Limb (tissue), 2 donors: ENCODE data around the gene ADAMTS12.

Experiments
- DNase-seq, 2 donors: peaks; one replicate each; pipeline ENCODE4 v3.0.0-alpha.2; 2016; ENCODE audit errors: extremely low spot score in 2 of 2

Gene ADAMTS12, protein sequence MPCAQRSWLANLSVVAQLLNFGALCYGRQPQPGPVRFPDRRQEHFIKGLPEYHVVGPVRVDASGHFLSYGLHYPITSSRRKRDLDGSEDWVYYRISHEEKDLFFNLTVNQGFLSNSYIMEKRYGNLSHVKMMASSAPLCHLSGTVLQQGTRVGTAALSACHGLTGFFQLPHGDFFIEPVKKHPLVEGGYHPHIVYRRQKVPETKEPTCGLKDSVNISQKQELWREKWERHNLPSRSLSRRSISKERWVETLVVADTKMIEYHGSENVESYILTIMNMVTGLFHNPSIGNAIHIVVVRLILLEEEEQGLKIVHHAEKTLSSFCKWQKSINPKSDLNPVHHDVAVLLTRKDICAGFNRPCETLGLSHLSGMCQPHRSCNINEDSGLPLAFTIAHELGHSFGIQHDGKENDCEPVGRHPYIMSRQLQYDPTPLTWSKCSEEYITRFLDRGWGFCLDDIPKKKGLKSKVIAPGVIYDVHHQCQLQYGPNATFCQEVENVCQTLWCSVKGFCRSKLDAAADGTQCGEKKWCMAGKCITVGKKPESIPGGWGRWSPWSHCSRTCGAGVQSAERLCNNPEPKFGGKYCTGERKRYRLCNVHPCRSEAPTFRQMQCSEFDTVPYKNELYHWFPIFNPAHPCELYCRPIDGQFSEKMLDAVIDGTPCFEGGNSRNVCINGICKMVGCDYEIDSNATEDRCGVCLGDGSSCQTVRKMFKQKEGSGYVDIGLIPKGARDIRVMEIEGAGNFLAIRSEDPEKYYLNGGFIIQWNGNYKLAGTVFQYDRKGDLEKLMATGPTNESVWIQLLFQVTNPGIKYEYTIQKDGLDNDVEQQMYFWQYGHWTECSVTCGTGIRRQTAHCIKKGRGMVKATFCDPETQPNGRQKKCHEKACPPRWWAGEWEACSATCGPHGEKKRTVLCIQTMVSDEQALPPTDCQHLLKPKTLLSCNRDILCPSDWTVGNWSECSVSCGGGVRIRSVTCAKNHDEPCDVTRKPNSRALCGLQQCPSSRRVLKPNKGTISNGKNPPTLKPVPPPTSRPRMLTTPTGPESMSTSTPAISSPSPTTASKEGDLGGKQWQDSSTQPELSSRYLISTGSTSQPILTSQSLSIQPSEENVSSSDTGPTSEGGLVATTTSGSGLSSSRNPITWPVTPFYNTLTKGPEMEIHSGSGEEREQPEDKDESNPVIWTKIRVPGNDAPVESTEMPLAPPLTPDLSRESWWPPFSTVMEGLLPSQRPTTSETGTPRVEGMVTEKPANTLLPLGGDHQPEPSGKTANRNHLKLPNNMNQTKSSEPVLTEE (N-terminal part only)

DNA sequence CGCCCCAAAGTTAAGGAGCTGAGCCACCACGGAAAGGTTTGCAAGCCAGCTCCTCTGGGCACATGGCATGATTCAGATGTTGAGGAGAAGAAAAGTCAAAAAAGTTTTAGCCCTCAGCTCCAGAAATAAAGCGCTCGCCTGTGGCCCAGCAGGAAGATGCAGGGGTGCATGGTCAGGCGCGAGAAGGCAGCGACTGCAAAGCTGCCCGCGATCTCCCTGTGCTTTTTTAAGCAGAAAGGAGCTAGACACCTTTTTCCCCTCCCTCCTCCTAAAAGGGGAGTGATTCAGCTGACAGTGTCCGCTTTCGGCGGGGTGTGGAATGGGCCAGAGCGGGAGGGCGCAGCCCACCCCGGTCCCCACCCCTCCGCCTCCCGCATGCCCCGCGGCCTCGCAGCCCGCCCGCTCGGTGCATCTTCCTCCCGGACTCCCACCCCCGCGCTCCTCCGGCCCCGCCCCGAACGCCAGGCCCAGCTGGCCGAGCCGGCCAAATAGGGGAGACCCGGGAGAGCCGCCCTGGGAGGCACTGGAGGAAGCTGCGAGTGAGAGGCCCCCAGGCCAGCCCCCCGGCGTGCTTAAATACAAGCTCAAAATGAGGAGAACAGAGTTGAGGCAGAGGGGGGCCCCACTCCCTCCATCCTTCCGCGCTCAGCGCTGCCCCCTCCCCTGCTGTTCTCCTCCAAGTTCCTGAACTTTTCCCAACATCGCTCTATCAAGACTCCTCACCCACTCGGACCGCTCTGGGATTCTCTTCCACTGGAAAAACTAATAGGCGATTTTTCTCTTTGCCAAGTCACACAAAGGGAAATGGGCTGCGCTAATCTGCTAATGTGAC, at the start of gene ADAMTS12:
ADAMTS12 (minus strand) TSS at position 203 of the 832 bp plus-strand sequence; CDS start at position 69, 134 bp downstream.
- peak; percentile 77 to 84 for DNase-seq

DNA sequence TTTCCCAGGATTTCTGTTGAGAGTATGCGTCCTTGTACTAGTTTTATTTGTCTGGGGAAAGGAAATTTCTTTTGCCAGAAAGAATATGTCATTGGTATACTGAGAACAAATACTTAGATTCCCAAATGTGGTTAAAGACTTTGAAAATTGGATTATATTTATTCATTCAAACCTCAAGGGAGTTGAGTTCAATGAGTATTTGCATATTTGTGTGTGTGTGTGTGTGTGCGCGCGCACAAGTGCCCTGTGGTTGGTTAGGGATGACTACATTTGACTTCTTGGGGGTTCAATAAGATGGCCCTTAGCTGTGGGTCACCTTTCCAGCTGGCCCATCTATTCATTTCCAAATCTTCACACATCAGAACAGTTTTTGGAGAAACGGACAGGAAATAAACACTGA, 49.3 kb upstream of the ADAMTS12 start:
- DNase-seq = no peak

DNA sequence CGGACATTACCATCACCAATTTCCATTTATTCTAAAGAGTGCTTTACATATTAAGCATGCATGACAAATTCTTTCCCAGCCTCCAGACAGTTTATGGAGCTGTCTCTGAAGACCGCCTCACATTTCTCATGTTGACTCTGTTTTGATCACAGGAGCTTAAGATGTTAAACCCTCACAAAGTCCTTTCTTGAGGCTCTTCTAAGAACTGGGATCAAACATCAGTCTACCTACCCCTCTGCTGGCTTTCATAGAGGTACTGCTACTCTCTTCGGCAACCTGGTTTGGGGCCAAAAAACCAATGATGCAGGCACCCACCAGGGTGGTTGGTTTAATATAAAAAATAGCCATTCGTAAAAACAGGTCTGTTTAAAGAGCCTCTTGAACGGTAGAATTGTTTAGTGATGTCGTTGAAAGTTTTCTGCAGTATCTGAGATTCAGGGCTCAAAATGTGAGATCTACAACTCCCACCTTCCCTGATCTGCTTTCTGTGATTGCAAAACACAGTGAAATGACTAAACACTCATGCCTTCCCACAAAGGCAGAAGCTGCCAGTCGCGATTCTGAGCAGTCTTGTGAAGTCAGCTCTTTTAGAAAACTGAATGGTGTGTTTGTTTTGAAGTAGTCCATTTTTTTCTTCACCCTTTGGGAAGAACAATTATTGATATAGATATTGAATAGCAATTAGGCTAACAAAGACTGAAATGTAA, 47.9 kb upstream of the ADAMTS12 start:
- DNase-seq = no peak

DNA sequence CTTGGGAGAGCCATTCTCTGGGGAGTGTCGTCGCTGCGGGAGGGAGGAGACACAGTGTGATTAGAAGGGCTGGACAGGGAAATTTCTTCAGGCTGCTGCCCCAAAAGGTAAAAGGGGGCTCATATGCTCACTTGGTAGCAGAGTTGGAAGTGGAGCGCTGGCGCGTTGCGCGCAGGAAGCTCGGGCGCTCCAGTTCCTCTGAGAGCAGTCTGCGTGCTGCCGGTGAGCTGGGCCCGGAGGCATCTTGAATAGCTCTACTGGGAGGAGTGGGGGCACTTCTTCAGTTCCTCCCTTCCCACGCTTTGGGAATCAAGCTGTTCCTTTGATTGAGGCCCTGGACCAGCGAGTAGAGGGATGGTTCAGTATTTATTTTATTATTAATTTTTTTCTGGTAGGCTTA, 47.1 kb upstream of the ADAMTS12 start:
- DNase-seq = peak in 1 of 2 donors; percentile 29

DNA sequence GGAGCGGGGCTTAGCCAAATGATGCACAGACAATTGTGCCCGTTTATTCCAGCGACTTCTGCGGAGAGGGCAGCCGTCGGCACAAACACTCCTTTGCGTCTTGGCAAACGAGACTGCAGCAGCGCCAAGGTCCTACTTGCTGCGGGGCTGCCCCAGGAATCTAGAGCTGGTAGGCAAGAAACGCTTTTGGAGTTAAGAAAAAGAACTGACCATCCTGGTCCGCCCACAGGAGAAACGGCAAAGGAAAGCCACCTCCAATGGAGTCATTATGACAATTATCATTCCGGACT, 46.7 kb upstream of the ADAMTS12 start:
- DNase-seq = no peak

DNA sequence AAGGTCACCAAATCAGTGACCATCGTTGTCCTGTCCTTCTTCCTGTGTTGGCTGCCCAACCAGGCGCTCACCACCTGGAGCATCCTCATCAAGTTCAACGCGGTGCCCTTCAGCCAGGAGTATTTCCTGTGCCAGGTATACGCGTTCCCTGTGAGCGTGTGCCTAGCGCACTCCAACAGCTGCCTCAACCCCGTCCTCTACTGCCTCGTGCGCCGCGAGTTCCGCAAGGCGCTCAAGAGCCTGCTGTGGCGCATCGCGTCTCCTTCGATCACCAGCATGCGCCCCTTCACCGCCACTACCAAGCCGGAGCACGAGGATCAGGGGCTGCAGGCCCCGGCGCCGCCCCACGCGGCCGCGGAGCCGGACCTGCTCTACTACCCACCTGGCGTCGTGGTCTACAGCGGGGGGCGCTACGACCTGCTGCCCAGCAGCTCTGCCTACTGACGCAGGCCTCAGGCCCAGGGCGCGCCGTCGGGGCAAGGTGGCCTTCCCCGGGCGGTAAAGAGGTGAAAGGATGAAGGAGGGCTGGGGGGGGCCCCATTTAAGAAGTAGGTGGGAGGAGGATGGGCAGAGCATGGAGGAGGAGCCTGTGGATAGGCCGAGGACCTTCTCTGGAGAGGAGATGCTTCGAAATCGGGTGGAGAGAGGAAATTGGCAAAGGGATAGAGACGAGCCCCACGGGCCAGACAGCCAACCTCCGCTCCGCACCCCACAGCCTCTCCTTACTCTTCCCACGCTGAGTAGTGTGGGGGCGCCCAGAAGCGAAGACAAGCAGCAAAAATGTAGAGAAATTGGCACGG, 46.1 kb upstream of the ADAMTS12 start:
- DNase-seq = peak in 1 of 2 donors; percentile 26

DNA sequence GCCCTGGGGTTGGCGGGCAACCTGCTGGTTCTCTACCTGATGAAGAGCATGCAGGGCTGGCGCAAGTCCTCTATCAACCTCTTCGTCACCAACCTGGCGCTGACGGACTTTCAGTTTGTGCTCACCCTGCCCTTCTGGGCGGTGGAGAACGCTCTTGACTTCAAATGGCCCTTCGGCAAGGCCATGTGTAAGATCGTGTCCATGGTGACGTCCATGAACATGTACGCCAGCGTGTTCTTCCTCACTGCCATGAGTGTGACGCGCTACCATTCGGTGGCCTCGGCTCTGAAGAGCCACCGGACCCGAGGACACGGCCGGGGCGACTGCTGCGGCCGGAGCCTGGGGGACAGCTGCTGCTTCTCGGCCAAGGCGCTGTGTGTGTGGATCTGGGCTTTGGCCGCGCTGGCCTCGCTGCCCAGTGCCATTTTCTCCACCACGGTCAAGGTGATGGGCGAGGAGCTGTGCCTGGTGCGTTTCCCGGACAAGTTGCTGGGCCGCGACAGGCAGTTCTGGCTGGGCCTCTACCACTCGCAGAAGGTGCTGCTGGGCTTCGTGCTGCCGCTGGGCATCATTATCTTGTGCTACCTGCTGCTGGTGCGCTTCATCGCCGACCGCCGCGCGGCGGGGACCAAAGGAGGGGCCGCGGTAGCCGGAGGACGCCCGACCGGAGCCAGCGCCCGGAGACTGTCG, 45.4 kb upstream of the ADAMTS12 start:
- DNase-seq = no peak

DNA sequence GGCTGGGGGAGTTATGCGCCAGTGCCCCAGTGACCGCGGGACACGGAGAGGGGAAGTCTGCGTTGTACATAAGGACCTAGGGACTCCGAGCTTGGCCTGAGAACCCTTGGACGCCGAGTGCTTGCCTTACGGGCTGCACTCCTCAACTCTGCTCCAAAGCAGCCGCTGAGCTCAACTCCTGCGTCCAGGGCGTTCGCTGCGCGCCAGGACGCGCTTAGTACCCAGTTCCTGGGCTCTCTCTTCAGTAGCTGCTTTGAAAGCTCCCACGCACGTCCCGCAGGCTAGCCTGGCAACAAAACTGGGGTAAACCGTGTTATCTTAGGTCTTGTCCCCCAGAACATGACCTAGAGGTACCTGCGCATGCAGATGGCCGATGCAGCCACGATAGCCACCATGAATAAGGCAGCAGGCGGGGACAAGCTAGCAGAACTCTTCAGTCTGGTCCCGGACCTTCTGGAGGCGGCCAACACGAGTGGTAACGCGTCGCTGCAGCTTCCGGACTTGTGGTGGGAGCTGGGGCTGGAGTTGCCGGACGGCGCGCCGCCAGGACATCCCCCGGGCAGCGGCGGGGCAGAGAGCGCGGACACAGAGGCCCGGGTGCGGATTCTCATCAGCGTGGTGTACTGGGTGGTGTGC, 44.7 kb upstream of the ADAMTS12 start, which contains the start of gene RXFP3:
RXFP3 (plus strand) TSS at position 6 of the 636 bp plus-strand sequence; CDS start at position 361, 355 bp downstream.
- no peak for DNase-seq

DNA sequence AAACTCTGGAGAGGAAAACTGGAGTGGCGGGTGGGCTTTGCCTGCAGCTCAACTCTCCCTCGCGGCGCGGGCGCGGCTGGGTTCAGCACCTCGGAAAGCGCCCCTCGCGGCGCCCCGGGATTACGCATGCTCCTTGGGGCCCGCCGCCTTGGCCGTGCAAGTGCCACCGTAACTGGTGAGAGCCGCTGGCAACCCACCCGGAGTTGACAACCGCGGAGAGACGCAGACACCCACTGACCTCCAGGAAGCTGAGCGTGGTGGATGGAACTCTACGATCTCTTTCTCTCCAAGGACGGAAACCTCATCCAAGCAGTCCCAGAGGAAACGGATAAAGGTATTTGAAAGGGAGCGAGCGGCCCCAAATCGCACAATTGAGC, 44.2 kb upstream of the ADAMTS12 start:
- DNase-seq = peak; percentile 35 to 87

DNA sequence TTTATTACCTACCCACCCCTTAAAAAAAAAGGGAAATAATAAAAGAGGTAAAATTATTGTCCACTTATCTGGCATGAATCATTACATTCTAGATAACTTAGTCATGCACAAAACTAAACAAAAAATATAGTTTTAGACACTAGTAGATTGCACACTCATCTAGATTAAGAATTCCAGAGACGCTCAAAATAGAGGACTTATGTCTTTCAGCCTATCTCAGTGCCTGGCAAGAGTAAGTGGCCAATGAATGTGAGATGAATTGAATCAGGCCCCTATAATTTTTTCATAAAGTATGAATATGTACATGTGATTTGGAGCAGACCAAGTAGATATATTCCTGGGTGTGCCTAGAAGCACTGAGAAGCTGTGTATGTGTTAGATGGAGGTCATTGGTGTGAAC, 42.4 kb upstream of the ADAMTS12 start:
- no peak for DNase-seq

DNA sequence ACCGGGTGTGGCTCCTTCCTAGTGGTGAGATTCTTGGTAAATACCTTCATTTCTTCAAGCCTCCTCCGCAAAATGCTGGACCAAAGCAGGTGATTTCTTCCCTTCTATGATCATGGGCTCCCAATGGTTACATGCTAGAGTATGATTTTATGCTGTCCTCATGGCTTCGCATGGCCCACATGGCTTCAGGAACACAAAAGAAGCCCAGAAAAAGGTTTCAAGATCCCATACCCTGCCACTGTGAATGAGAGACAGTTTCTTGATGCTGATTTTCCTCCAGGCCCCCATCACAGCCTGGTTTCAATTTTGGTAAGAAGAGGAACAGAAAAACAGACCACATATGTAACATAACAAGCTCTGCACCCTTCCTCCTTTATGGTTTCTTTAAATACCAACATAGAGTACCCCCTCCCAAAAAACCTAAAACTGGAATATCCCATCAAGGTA, 42.0 kb upstream of the ADAMTS12 start:
- no peak for DNase-seq

DNA sequence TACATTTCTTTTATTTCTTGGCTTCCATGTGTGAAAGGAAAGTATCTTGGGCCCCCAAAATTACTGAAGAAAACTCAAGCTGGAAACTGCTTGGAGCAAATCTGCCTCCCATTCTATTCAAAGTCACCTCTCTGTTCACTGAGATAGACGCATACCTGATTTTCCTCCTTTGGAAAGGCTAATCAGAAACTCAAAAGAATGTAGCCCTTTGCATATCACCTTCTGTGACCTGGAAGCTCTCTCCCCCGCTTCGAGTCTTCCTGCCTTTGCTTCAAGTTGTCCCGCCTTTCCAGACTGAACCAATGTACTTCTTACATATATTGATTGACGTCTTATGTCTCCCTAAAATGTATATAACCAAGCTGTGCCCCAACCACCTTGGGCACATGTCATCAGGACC, 39.3 kb upstream of the ADAMTS12 start:
- DNase-seq = no peak

DNA sequence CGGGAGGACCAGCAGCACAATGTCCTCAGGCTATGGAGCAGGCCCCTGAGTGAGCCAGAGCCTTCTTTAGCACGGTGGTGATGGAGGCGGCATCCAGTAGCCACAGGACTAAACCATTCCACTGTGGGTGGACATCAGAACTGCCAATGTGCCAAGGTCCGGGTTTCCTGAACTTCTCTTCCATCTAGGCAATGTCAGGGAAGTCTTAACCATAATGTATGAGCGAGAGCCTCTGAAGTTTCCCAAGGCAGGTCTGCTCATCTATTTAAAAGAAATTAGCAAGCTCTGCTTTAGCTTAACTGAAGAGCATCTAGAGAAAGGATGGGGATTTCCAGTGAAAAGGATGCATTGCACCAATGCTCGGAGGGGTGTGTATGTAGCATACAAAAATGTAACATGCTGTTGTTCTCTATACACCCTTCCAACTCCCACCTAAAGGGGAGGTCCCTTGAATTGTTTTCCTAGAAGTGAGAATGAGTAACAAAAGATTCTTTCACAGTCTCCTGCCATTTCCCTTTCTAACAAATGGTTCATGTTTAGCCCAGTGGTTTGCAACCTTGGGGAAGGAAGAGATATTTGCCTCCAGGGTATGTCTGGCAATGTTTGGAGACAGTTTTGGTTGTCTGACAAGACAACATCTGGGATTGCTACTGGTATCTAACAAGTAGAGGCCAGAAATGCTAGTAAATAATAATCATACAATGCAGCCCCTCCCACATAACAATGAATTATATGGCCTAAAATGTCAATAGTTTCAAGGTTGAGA, 38.3 kb upstream of the ADAMTS12 start:
- DNase-seq = no peak

DNA sequence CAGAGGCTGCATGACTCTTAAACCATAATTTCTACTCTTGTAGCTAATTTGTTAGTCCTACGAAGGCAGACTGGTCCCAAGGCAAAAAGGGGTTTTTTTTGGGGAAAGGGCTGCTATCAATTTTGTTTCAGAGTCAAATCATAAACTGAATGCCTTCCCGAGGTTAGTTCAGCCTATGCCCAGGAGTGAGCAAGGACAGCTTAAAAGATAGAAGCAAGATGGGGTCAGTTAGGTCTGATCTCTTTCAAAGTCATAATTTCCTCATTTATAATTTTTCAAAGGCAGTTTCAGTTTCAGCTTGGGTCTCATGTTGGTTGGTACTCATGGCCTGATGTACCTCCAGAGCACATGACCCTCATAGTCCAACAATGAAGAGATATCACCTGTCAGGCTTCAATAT, 36.5 kb upstream of the ADAMTS12 start:
- no peak for DNase-seq

DNA sequence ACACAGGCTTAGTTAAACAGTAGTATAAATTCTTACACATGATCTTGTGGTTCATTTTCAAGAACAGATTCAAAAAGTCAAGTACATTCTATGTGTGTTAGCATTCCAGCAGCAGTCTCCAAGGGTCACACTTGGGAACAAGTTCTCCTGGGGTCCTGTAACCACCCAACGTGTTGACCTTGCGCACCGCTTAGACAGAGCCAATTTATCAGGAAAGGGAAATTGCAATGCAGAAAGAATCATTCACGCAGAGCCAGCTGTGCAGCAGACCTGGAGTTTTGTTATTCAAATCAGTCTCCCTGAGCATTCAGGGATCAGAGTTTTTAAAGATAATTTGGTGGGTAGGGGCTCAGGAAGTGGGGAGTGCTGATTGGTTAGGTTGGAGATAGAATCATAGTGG, 35.9 kb upstream of the ADAMTS12 start:
- DNase-seq = no peak

DNA sequence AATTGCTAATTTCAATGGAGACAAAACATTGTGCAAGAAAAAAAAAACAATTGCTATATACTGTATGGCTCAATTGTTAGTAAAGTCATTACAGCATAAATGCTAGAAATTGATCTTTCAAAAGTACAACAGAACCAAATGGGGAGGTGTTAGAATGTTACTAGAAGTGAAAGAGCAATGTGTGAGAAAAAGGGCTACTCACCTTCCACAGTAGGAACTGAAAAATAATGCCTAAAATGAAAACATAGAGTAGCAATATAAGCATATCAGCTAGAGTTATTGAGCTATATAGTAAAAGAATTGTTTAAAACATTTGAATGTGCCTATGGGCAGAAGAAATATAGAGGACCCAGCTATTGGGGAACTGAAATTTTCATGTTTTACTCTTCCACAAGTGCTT, 33.5 kb upstream of the ADAMTS12 start:
- no peak for DNase-seq

DNA sequence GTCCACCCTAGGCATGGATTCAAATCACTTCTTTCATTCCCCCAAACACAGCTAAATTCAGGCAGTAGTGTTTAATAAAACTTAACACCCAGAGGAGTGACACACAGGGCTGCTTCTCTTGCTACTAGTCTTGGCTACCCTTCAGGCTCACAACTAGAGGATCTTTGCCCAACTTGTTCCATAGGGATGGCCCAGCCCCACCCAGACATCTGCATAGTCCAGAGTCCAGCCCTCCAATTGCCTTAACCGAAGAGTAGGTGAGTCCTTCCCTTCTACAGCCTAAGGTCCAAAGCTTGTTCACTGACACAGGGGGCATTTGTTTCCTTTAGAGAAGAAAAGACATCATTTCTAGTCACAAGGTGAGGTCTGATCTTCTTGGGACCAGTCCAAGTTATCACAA, 29.2 kb upstream of the ADAMTS12 start:
- no peak for DNase-seq
